Liver (tissue), 3 donors: ENCODE measurements around the gene DSE.

Source experiments
- CTCF ChIP-seq: fragments of 150-350 bp; IDR thresholded peaks from 2 replicates; pipeline ENCODE4 v1.5.1; 2017; ENCODE audit warnings: improper control_type of control experiment, low read depth, low read length; ENCODE audit not compliant: missing input control
- GABPA ChIP-seq, 2 donors: IDR thresholded peaks in 1 of 2; conservative IDR thresholded peaks in 1 of 2; 2 replicates each; pipeline ENCODE4 v1.6.1; 2016; ENCODE audit warnings: antibody characterized with exemption in 2 of 2, mild to moderate bottlenecking in 1 of 2, moderate library complexity in 1 of 2
- RXRA ChIP-seq, 2 donors: IDR thresholded peaks; 2 replicates each; pipeline ENCODE4 v1.6.1; 2017 to 2018; ENCODE audit warnings: antibody characterized with exemption in 2 of 2, mild to moderate bottlenecking in 1 of 2
- TF ChIP-seq, protein P1 (sequence below): IDR thresholded peaks from 2 replicates; pipeline ENCODE4 v1.6.1; 2016; ENCODE audit warnings: antibody characterized with exemption
- TF ChIP-seq, protein P2 (sequence below): IDR thresholded peaks from 2 replicates; pipeline ENCODE4 v1.6.1; 2016; ENCODE audit warnings: antibody characterized with exemption, mild to moderate bottlenecking
- donor health status: healthy.
- donor health status: healthy.

GRCh38 chr6:116463301-116463700 is 92.6 kb downstream of the DSE start:
- TF ChIP-seq CTCF (no peak), GABPA (IDR thresholded peaks at IDR 0.05 in 1 of 2, conservative IDR thresholded peaks at IDR 0.05 in 1 of 2) (no peak), RXRA (IDR thresholded peaks at IDR 0.05) (no peak)
- TF ChIP-seq, protein P1, sequence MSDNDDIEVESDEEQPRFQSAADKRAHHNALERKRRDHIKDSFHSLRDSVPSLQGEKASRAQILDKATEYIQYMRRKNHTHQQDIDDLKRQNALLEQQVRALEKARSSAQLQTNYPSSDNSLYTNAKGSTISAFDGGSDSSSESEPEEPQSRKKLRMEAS = no peak
- TF ChIP-seq, protein P2, sequence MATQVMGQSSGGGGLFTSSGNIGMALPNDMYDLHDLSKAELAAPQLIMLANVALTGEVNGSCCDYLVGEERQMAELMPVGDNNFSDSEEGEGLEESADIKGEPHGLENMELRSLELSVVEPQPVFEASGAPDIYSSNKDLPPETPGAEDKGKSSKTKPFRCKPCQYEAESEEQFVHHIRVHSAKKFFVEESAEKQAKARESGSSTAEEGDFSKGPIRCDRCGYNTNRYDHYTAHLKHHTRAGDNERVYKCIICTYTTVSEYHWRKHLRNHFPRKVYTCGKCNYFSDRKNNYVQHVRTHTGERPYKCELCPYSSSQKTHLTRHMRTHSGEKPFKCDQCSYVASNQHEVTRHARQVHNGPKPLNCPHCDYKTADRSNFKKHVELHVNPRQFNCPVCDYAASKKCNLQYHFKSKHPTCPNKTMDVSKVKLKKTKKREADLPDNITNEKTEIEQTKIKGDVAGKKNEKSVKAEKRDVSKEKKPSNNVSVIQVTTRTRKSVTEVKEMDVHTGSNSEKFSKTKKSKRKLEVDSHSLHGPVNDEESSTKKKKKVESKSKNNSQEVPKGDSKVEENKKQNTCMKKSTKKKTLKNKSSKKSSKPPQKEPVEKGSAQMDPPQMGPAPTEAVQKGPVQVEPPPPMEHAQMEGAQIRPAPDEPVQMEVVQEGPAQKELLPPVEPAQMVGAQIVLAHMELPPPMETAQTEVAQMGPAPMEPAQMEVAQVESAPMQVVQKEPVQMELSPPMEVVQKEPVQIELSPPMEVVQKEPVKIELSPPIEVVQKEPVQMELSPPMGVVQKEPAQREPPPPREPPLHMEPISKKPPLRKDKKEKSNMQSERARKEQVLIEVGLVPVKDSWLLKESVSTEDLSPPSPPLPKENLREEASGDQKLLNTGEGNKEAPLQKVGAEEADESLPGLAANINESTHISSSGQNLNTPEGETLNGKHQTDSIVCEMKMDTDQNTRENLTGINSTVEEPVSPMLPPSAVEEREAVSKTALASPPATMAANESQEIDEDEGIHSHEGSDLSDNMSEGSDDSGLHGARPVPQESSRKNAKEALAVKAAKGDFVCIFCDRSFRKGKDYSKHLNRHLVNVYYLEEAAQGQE = no peak
